Activated B cell treated with CpG ODN at 0.5 μM for 24 hours (primary cell): ENCODE results near the gene USP20. TPM values are rescaled to one million over a fixed set of nuclear protein-coding genes. Genes with fewer than 3 reads are reported as not detected.

Experiments used
- ATAC-seq: fragments of 200-7000 bp; cut with Tn5 transposase; one replicate; pipeline ENCODE4 v1.10.0; 2021; ENCODE audit warnings: low read depth, mild to moderate bottlenecking, moderate library complexity
- CTCF ChIA-PET: fragments of 350-600 bp; sonication (Branson Sonifier 250); formaldehyde crosslinking; loops from one replicate; lab custom pipeline; 2021; ENCODE audit warnings: antibody characterized with exemption; lab: Charles Lee
- POLR2A ChIA-PET: fragments of 350-600 bp; sonication (Branson Sonifier 250); formaldehyde crosslinking; loops from one replicate; lab custom pipeline; 2021; ENCODE audit warnings: antibody characterized with exemption; lab: Charles Lee
- DNase-seq: peaks from one replicate; pipeline ENCODE4 v3.0.0; 2022
- H3K27ac Mint-ChIP-seq: one replicate; pipeline ENCODE4 v1.8.0; 2020; ENCODE audit warnings: mixed read lengths
- H3K27me3 Mint-ChIP-seq: one replicate; pipeline ENCODE4 v1.8.0; 2021; ENCODE audit warnings: mixed read lengths
- H3K36me3 Mint-ChIP-seq: one replicate; pipeline ENCODE4 v1.8.0; 2021; ENCODE audit warnings: low read depth, mixed read lengths
- H3K4me1 Mint-ChIP-seq: one replicate; pipeline ENCODE4 v1.8.0; 2021; ENCODE audit warnings: mixed read lengths
- H3K4me3 Mint-ChIP-seq: one replicate; pipeline ENCODE4 v1.8.0; 2020; ENCODE audit warnings: mild to moderate bottlenecking, mixed read lengths
- H3K9me3 Mint-ChIP-seq: one replicate; pipeline ENCODE4 v1.8.0; 2020; ENCODE audit warnings: mixed read lengths
- CTCF ChIP-seq: fragments of 200-600 bp; IDR thresholded peaks from one replicate; pipeline ENCODE4 v1.8.0; 2022; ENCODE audit warnings: antibody characterized with exemption, mild to moderate bottlenecking
- intact Hi-C: fragments of 100-400 bp; cut with micrococcal nuclease; formaldehyde crosslinking; loops from one replicate; pipeline ENCODE4 v1.15.1; 2024
- total RNA-seq: library from RNA; stranded (reverse); gene quantifications from 2 replicates; pipeline ENCODE4 v1.2.3, GENCODE V29; 2022

The USP20 gene
- total RNA-seq, 1 donor from 2014 or later = 31.6 TPM

GRCh38 chr9:129850821-129851550 lies 15.7 kb downstream of the USP20 start:
- no peaks in the 10 kb centered on the region for H3K9me3 Mint-ChIP-seq
- CTCF ChIA-PET = no interaction called here
- intact Hi-C loops = no loop called here
- no peaks in the 10 kb centered on the region for H3K27me3 Mint-ChIP-seq
- TF ChIP-seq CTCF = no peak
- ATAC-seq = no peak
- H3K36me3 Mint-ChIP-seq = peaks cover 59% of the 10 kb centered on the region
- no peaks in the 10 kb centered on the region for H3K4me1 Mint-ChIP-seq
- DNase-seq = no peak
- POLR2A ChIA-PET = no interaction called here
- H3K4me3 Mint-ChIP-seq = no peak overlapping the region
- no peak overlapping the region for H3K27ac Mint-ChIP-seq

DNA sequence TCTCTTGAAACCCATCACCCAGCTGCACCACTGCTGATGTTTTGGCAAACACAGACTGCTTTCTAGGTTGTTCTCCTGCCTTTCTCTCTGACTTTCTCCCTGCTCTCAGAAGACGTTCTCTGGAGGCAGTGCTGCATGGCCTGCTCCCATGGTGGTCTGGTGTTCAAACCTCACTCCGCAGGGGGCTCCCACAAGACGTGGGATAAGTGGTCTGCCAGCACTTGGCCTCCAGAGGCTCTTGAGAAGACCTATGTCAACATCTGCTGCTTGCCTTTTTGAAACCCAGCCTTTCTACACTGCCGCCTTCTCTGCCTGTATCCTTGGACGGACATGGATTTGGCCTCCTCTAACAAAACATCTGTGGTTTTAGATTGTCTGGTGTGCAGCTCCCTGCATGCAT lies 16.6 kb downstream of the USP20 start:
- ChIA-PET POLR2A (no interaction called here), CTCF (no interaction called here)
- TF ChIP-seq CTCF = no peak
- no peaks in the 10 kb centered on the region for H3K27me3 Mint-ChIP-seq
- DNase-seq (no peak), ATAC-seq (no peak)
- no peak overlapping the region for H3K27ac Mint-ChIP-seq
- no peaks in the 10 kb centered on the region for H3K4me1 Mint-ChIP-seq
- H3K9me3 Mint-ChIP-seq = no peaks in the 10 kb centered on the region
- H3K4me3 Mint-ChIP-seq = no peak overlapping the region
- peaks cover 66% of the 10 kb centered on the region for H3K36me3 Mint-ChIP-seq
- intact Hi-C loops = no loop called here

GRCh38 chr9:129852579-129852978 lies 17.3 kb downstream of the USP20 start:
- Mint-ChIP-seq H3K36me3 (peaks cover 72% of the 10 kb centered on the region), H3K27ac (no peak overlapping the region), H3K4me3 (no peak overlapping the region), H3K9me3 (no peaks in the 10 kb centered on the region), H3K4me1 (no peaks in the 10 kb centered on the region), H3K27me3 (no peaks in the 10 kb centered on the region)
- intact Hi-C loops = no loop called here
- CTCF ChIA-PET = no interaction called here
- POLR2A ChIA-PET = no interaction called here
- ATAC-seq (no peak), DNase-seq (no peak)
- no peak for TF ChIP-seq CTCF

DNA sequence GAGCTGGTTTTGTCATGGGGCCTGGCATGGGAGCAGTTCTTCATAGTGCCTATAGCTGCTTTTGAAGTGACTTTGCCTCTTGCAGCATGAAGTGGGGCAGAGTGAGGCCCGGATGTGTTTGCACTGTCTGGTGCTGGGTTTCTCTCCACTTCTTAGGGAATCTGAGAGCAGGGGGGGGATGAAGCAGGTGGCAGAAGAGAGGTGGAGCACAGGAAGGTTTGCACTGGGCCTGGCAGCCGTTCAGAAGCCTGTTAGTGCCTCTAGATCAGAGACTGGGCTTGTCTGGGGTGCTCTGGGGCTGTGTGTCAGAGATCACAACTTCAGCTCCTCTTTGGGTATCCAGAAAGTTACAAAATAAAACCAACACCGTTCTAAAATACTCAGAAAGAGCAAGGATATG lies 18.4 kb downstream of the USP20 start:
- intact Hi-C loops = no loop called here
- ATAC-seq (no peak), DNase-seq (no peak)
- Mint-ChIP-seq H3K36me3 (peaks cover 80% of the 10 kb centered on the region), H3K4me1 (no peaks in the 10 kb centered on the region), H3K9me3 (no peaks in the 10 kb centered on the region), H3K4me3 (no peak overlapping the region), H3K27ac (no peak overlapping the region), H3K27me3 (no peaks in the 10 kb centered on the region)
- POLR2A ChIA-PET = no interaction called here
- CTCF ChIA-PET = no interaction called here
- TF ChIP-seq CTCF = no peak

GRCh38 chr9:129854588-129855110 lies 19.4 kb downstream of the USP20 start:
- Mint-ChIP-seq H3K36me3 (peaks cover 81% of the 10 kb centered on the region), H3K4me1 (no peaks in the 10 kb centered on the region), H3K27ac (no peak overlapping the region), H3K9me3 (no peaks in the 10 kb centered on the region), H3K4me3 (no peak overlapping the region), H3K27me3 (no peaks in the 10 kb centered on the region)
- DNase-seq (no peak), ATAC-seq (no peak)
- TF ChIP-seq CTCF = no peak
- ChIA-PET CTCF (no interaction called here), POLR2A (no interaction called here)
- intact Hi-C loops = no loop called here
